Testis (tissue), 3 donors: Measurements from ENCODE around the gene PRKCA. TPM values are rescaled to one million over a fixed set of nuclear protein-coding genes. Genes with fewer than 3 reads are reported as not detected.

Experiments
- DNase-seq: peaks from one replicate; pipeline ENCODE4 v3.0.0-alpha.2; 2019
- H3K27ac ChIP-seq, 2 donors: fragments of 200-600 bp; sonication (generic); one replicate each; pipeline ENCODE4 v1.5.1; 2019
- H3K27me3 ChIP-seq: fragments of 200-600 bp; sonication (generic); one replicate; pipeline ENCODE4 v1.5.1; 2019
- H3K36me3 ChIP-seq: fragments of 200-600 bp; sonication (generic); one replicate; pipeline ENCODE4 v1.5.1; 2017; ENCODE audit warnings: low read depth; ENCODE audit errors: missing control alignments
- H3K4me1 ChIP-seq: fragments of 200-600 bp; sonication (generic); one replicate; pipeline ENCODE4 v1.5.1; 2019
- H3K4me3 ChIP-seq, 2 donors: fragments of 200-600 bp; sonication (generic); one replicate each; pipeline ENCODE4 v1.5.1; 2017 to 2019
- H3K9me3 ChIP-seq: fragments of 200-600 bp; sonication (generic); one replicate; pipeline ENCODE4 v1.5.1; 2017
- POLR2A ChIP-seq: fragments of 450-650 bp; IDR thresholded peaks from one replicate; pipeline ENCODE4 v1.6.1; 2017; ENCODE audit warnings: antibody characterized with exemption, mild to moderate bottlenecking, moderate library complexity
- WGBS, 2 donors: methylation state at CpG; one replicate each; pipeline ENCODE4 v1.1.5; 2018; 5-methylcytosine and 5-hydroxymethylcytosine counted together
- intact Hi-C: fragments of 100-400 bp; cut with DNase I; formaldehyde crosslinking; loops from one replicate; pipeline ENCODE4 v1.15.1; 2023; ENCODE audit warnings: low total_unique reads
- polyA plus RNA-seq: library from polyadenylated mRNA; stranded (reverse); fragments of 350-450 nt; fragmentation: Illumina TruSeq; extraction: RNeasy Lipid Tissue Mini Kit (QIAGEN cat#74804); gene quantifications from one replicate; pipeline ENCODE4 v1.2.3, GENCODE V29; 2014; ENCODE audit warnings: low read depth, low replicate concordance; ENCODE audit not compliant: insufficient read depth
- total RNA-seq, 2 donors: library from RNA; depleted of rRNA; stranded (reverse); fragments of >200 nt; gene quantifications; one replicate each; pipeline ENCODE4 v1.2.3, GENCODE V29; 2016
- TF ChIP-seq, protein P1 (sequence below), 3 experiments: fragments of 450-650 bp in 2 of 3; fragments of 200-600 bp in 1 of 3; sonication (generic) in 1 of 3; IDR thresholded peaks; one replicate each; pipeline ENCODE4 v1.5.1; 2016 to 2019; ENCODE audit warnings: antibody characterized with exemption in 3 of 3, mild to moderate bottlenecking in 2 of 3, moderate library complexity in 1 of 3

PRKCA gene
- total and polyA plus RNA-seq, 3 donors from 2014 or later, result 6.8 to 22.9 (median 15.4) TPM

DNA sequence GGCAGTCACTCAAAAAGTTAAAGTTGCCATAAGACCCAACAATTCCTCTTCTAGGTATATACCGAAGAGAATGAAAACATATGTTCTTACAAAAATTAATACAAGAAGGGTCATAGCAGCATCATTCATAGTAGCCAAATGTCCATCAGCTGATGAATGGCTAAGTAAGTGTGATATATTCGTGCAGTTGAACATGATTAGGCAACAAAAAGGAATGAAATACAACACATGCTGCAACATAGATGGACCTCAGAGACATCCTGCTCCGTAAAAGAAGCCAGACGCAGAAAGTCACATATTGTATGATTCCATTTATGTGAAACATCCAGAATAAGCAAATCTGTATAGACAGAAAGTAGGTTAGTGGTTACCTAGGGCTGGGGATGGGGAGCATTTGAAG is 303.1 kb downstream of the PRKCA start:
- WGBS, 2 donors, result 80 to 85% methylated on average over 4 of the region's 4 CpGs
- no peak for DNase-seq
- intact Hi-C loops, result no loop called here

DNA sequence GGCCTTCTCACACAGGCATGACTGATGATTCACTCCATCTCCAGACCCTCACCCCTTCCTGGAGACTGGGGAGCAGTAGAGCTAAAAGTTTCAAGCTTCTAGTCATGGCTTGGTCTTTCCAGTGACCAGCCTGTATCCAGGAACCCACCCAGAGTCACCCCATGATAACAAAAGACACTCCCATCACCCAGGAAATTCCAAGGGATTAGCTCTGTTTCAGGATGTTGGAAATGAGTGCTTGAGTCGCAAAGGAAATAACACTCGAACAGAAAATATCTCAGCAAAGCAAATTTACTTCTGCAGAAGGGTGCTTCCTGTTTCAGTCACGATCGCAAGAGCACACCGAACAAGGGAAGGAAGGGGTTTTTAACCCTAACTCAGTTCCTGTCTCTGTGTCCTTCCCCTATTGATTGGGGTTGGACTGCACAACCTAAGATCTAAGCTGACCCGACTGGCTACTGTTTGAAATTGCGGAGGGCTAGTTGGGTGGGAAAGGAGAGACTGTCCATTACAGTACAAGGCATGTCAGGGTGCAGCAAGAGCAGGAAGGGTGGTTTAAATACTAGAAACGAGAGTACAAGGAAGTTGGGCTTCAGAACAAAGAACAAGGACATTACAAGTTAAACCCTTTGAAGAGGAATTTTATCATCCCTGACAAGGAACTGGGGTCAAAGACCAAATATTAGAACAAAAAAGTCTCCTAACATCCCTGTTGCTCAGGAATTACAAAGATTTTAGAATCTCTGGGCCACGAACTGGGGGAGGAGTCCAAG is 308.1 kb downstream of the PRKCA start:
- no peak for DNase-seq
- H3K4me3 ChIP-seq, result no peak overlapping the region
- no peaks in the 10 kb centered on the region for H3K9me3 ChIP-seq
- H3K36me3 ChIP-seq, result no peaks in the 10 kb centered on the region
- intact Hi-C loops, result no loop called here
- H3K27ac ChIP-seq, result no peak overlapping the region
- WGBS, 2 donors, result 78 to 81% methylated on average over 9 of the region's 9 CpGs
- TF ChIP-seq POLR2A, result no peak
- TF ChIP-seq, protein P1, sequence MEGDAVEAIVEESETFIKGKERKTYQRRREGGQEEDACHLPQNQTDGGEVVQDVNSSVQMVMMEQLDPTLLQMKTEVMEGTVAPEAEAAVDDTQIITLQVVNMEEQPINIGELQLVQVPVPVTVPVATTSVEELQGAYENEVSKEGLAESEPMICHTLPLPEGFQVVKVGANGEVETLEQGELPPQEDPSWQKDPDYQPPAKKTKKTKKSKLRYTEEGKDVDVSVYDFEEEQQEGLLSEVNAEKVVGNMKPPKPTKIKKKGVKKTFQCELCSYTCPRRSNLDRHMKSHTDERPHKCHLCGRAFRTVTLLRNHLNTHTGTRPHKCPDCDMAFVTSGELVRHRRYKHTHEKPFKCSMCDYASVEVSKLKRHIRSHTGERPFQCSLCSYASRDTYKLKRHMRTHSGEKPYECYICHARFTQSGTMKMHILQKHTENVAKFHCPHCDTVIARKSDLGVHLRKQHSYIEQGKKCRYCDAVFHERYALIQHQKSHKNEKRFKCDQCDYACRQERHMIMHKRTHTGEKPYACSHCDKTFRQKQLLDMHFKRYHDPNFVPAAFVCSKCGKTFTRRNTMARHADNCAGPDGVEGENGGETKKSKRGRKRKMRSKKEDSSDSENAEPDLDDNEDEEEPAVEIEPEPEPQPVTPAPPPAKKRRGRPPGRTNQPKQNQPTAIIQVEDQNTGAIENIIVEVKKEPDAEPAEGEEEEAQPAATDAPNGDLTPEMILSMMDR (IDR thresholded peaks at IDR 0.05), result no peak
- H3K4me1 ChIP-seq, result no peaks in the 10 kb centered on the region
- no peaks in the 10 kb centered on the region for H3K27me3 ChIP-seq

More for the DNA sequence above, 303.1 kb downstream of the PRKCA start:
- H3K9me3 ChIP-seq, result no peaks in the 10 kb centered on the region
- H3K4me3 ChIP-seq, result no peak overlapping the region
- H3K36me3 ChIP-seq, result no peaks in the 10 kb centered on the region
- H3K4me1 ChIP-seq, result no peaks in the 10 kb centered on the region
- TF ChIP-seq POLR2A, result no peak
- TF ChIP-seq, protein P1 (IDR thresholded peaks at IDR 0.05), result no peak
- H3K27ac ChIP-seq, result no peak overlapping the region
- no peaks in the 10 kb centered on the region for H3K27me3 ChIP-seq

- no peaks in the 10 kb centered on the region for H3K4me1 ChIP-seq
- TF ChIP-seq, protein P1 (IDR thresholded peaks at IDR 0.05), result no peak
- TF ChIP-seq POLR2A, result no peak
- no peak overlapping the region for H3K27ac ChIP-seq
- H3K27me3 ChIP-seq, result no peaks in the 10 kb centered on the region
- no peak for DNase-seq
- no peaks in the 10 kb centered on the region for H3K36me3 ChIP-seq
- H3K4me3 ChIP-seq, result no peak overlapping the region
- intact Hi-C loops, result no loop called here
- no peaks in the 10 kb centered on the region for H3K9me3 ChIP-seq
Measured at GRCh38 chr17:66611397-66611796, 309.0 kb downstream of the PRKCA start.

DNA sequence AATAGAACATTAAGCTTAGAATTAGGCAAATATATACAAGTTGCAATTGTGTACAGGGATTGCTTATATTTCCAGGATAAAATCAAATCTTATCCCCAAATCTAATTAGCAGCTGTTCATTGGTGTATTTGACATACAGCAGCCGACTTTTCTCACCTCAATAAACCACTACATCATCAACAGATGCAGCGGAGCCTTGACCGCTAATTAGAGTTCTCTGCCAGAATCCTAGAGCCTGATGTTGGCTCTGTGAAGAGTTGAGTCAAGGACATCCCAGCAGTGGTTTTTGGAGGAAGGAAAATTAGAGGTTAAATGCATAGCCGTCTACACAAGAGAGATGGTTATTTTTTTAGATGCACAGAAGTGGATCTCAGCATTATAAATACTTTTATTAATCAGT is 310.6 kb downstream of the PRKCA start:
- H3K4me3 ChIP-seq, result no peak overlapping the region
- intact Hi-C loops, result no loop called here
- no peak for TF ChIP-seq POLR2A
- TF ChIP-seq, protein P1 (IDR thresholded peaks at IDR 0.05), result no peak
- DNase-seq, result no peak
- WGBS, 2 donors, result 76 to 77% methylated on average over 4 of the region's 4 CpGs
- no peaks in the 10 kb centered on the region for H3K9me3 ChIP-seq
- H3K4me1 ChIP-seq, result no peaks in the 10 kb centered on the region
- H3K27me3 ChIP-seq, result no peaks in the 10 kb centered on the region
- H3K36me3 ChIP-seq, result no peaks in the 10 kb centered on the region
- no peak overlapping the region for H3K27ac ChIP-seq

- H3K27ac ChIP-seq, result no peak overlapping the region
- intact Hi-C loops, result no loop called here
Measured at GRCh38 chr17:66614469-66614868, 312.1 kb downstream of the PRKCA start.

More at GRCh38 chr17:66614469-66614868, 312.1 kb downstream of the PRKCA start:
- Histone ChIP-seq H3K4me1 (no peaks in the 10 kb centered on the region), H3K36me3 (no peaks in the 10 kb centered on the region), H3K4me3 (no peak overlapping the region), H3K9me3 (no peaks in the 10 kb centered on the region), H3K27me3 (no peaks in the 10 kb centered on the region)
- DNase-seq, result no peak
- no peak for TF ChIP-seq POLR2A
- TF ChIP-seq, protein P1 (IDR thresholded peaks at IDR 0.05), result no peak
- 71 to 92% methylated on average over 4 of the region's 4 CpGs for WGBS, 2 donors
